ENCODE data around the gene PRKG1.

- TF ChIP-seq, protein P1, sequence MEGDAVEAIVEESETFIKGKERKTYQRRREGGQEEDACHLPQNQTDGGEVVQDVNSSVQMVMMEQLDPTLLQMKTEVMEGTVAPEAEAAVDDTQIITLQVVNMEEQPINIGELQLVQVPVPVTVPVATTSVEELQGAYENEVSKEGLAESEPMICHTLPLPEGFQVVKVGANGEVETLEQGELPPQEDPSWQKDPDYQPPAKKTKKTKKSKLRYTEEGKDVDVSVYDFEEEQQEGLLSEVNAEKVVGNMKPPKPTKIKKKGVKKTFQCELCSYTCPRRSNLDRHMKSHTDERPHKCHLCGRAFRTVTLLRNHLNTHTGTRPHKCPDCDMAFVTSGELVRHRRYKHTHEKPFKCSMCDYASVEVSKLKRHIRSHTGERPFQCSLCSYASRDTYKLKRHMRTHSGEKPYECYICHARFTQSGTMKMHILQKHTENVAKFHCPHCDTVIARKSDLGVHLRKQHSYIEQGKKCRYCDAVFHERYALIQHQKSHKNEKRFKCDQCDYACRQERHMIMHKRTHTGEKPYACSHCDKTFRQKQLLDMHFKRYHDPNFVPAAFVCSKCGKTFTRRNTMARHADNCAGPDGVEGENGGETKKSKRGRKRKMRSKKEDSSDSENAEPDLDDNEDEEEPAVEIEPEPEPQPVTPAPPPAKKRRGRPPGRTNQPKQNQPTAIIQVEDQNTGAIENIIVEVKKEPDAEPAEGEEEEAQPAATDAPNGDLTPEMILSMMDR (IDR thresholded peaks at IDR 0.05) = no peak
- no peak for TF ChIP-seq POLR2AphosphoS5 (IDR thresholded peaks at IDR 0.05; ENCODE audit: insufficient read depth in 1 of 2, low read depth in 1 of 2)
Measured at GRCh38 chr10:51288511-51288910, 214.2 kb downstream of the PRKG1 start.
